HEK293 (cell line): ENCODE data around the gene CCM2.

Experiments used
- CTCF ChIA-PET: fragments of 350-600 bp; formaldehyde crosslinking; extraction: SDS; loops from one replicate; lab custom pipeline; 2021; ENCODE audit warnings: antibody characterized with exemption; lab: Yijun Ruan, JAX
- POLR2A ChIA-PET: fragments of 300-600 bp; formaldehyde crosslinking; extraction: SDS; loops from one replicate; lab custom pipeline; 2020; ENCODE audit warnings: antibody characterized with exemption, inconsistent platforms; lab: Yijun Ruan, JAX
- H3K27ac ChIP-seq: fragments of 200-500 bp; sonication (Bioruptor generic); 2 replicates; pipeline ENCODE4 v1.5.1; 2014; ENCODE audit warnings: low read depth, low read length, control low read depth, inconsistent platforms; ENCODE audit errors: extremely low read depth
- H3K36me3 ChIP-seq, 2 experiments: fragments of 200-500 bp in 1 of 2; sonication (Bioruptor generic) in 1 of 2; 1 replicate in 1 of 2; 2 replicates in 1 of 2; pipeline ENCODE4 v1.5.1; 2014 to 2017; ENCODE audit warnings: inconsistent platforms in 2 of 2, low read length in 2 of 2; ENCODE audit not compliant: control insufficient read depth in 2 of 2, insufficient read depth in 1 of 2
- H3K4me1 ChIP-seq: fragments of 200-500 bp; sonication (Bioruptor generic); 2 replicates; pipeline ENCODE4 v1.5.1; 2014; ENCODE audit warnings: mild to moderate bottlenecking, low read length, inconsistent platforms; ENCODE audit not compliant: control insufficient read depth, insufficient read depth
- H3K4me3 ChIP-seq: 2 replicates; pipeline ENCODE4 v1.5.1; 2011; ENCODE audit warnings: low read depth, mild to moderate bottlenecking, control low read depth, low read length, moderate library complexity
- H3K9me3 ChIP-seq: fragments of 200-500 bp; sonication (Bioruptor generic); 2 replicates; pipeline ENCODE4 v1.5.1; 2014; ENCODE audit warnings: low read depth, low read length, inconsistent platforms; ENCODE audit not compliant: control insufficient read depth, insufficient read depth
- ATF2 ChIP-seq: fragments of 450-650 bp; formaldehyde crosslinking; IDR thresholded peaks from 2 replicates; pipeline ENCODE4 v1.5.1; 2016; ENCODE audit warnings: missing biosample characterization, missing genetic modification characterization, low read depth
- HOXC10 ChIP-seq: sonication (generic); formaldehyde crosslinking; IDR thresholded peaks from 2 replicates; pipeline ENCODE4 v1.8.1; 2023; ENCODE audit warnings: mild to moderate bottlenecking, missing genetic modification reagents
- KLF1 ChIP-seq: fragments of 450-650 bp; formaldehyde crosslinking; IDR thresholded peaks from 2 replicates; pipeline ENCODE4 v1.5.1; 2016; ENCODE audit warnings: missing biosample characterization, missing genetic modification characterization
- KLF10 ChIP-seq: fragments of 450-650 bp; IDR thresholded peaks from 2 replicates; pipeline ENCODE4 v1.5.1; 2018; ENCODE audit warnings: missing biosample characterization, mild to moderate bottlenecking, missing genetic modification characterization
- PRDM4 ChIP-seq: fragments of 450-650 bp; formaldehyde crosslinking; IDR thresholded peaks from 2 replicates; pipeline ENCODE4 v1.5.1; 2017; ENCODE audit warnings: missing biosample characterization, missing genetic modification characterization
- TRIM28 ChIP-seq: IDR thresholded peaks from 2 replicates; pipeline ENCODE4 v1.6.1; 2011; ENCODE audit warnings: low read length, control low read depth, borderline replicate concordance
- WT1 ChIP-seq: fragments of 450-650 bp; formaldehyde crosslinking; IDR thresholded peaks from 2 replicates; pipeline ENCODE4 v1.5.1; 2016; ENCODE audit warnings: missing biosample characterization, missing genetic modification characterization
- ZBTB17 ChIP-seq: fragments of 450-650 bp; formaldehyde crosslinking; IDR thresholded peaks from 2 replicates; pipeline ENCODE4 v1.5.1; 2016; ENCODE audit warnings: missing biosample characterization, missing genetic modification characterization
- ZBTB21 ChIP-seq: fragments of 450-650 bp; formaldehyde crosslinking; IDR thresholded peaks from 2 replicates; pipeline ENCODE4 v1.5.1; 2017; ENCODE audit warnings: missing biosample characterization, missing genetic modification characterization
- ZFP3 ChIP-seq: fragments of 450-650 bp; formaldehyde crosslinking; IDR thresholded peaks from 2 replicates; pipeline ENCODE4 v1.5.1; 2016; ENCODE audit warnings: low read depth, missing biosample characterization, missing genetic modification characterization
- ZNF114 ChIP-seq: fragments of 450-650 bp; formaldehyde crosslinking; IDR thresholded peaks from 2 replicates; pipeline ENCODE4 v1.5.0; 2017; ENCODE audit warnings: missing biosample characterization, missing genetic modification characterization
- ZNF140 ChIP-seq: fragments of 450-650 bp; formaldehyde crosslinking; IDR thresholded peaks from 2 replicates; pipeline ENCODE4 v1.5.1; 2016; ENCODE audit warnings: missing biosample characterization, missing genetic modification characterization
- ZNF324 ChIP-seq: fragments of 450-650 bp; formaldehyde crosslinking; IDR thresholded peaks from 2 replicates; pipeline ENCODE4 v1.5.1; 2016; ENCODE audit warnings: missing biosample characterization, missing genetic modification characterization
- ZNF404 ChIP-seq: fragments of 450-650 bp; formaldehyde crosslinking; IDR thresholded peaks from 2 replicates; pipeline ENCODE4 v1.5.1; 2017; ENCODE audit warnings: missing biosample characterization, missing genetic modification characterization
- ZNF768 ChIP-seq: fragments of 450-650 bp; formaldehyde crosslinking; IDR thresholded peaks from 2 replicates; pipeline ENCODE4 v1.5.1; 2018; ENCODE audit warnings: missing biosample characterization, mild to moderate bottlenecking, missing genetic modification characterization
- ZNF843 ChIP-seq: fragments of 450-650 bp; formaldehyde crosslinking; IDR thresholded peaks from 2 replicates; pipeline ENCODE4 v1.5.1; 2016; ENCODE audit warnings: missing biosample characterization, missing genetic modification characterization
- ZSCAN16 ChIP-seq: fragments of 450-650 bp; formaldehyde crosslinking; IDR thresholded peaks from 2 replicates; pipeline ENCODE4 v1.5.1; 2016; ENCODE audit warnings: missing biosample characterization, missing genetic modification characterization
- ZSCAN23 ChIP-seq: fragments of 450-650 bp; formaldehyde crosslinking; IDR thresholded peaks from 2 replicates; pipeline ENCODE4 v1.5.1; 2016; ENCODE audit warnings: missing biosample characterization, missing genetic modification characterization
- TF ChIP-seq, protein P1 (sequence below): fragments of 450-650 bp; formaldehyde crosslinking; IDR thresholded peaks from 2 replicates; pipeline ENCODE4 v1.5.1; 2017; ENCODE audit warnings: missing biosample characterization, missing genetic modification characterization
- TF ChIP-seq, protein P2 (sequence below): fragments of 450-650 bp; formaldehyde crosslinking; IDR thresholded peaks from 2 replicates; pipeline ENCODE4 v1.5.1; 2016; ENCODE audit warnings: missing biosample characterization, missing genetic modification characterization, borderline replicate concordance
- TF ChIP-seq, protein P3 (sequence below): fragments of 450-650 bp; formaldehyde crosslinking; IDR thresholded peaks from 2 replicates; pipeline ENCODE4 v1.5.1; 2016; ENCODE audit warnings: missing biosample characterization, missing genetic modification characterization

CCM2 gene

GRCh38 chr7:44987457-44987856 lies 12.5 kb upstream of the CCM2 start (continued):
- TF ChIP-seq ZNF768 (tag by site-specific recombination): no peak
- no peak for TF ChIP-seq ZNF843
- TF ChIP-seq ZNF140 (tag by site-specific recombination): no peak
- no peak for TF ChIP-seq KLF10
- no peak for TF ChIP-seq PRDM4
- TF ChIP-seq ZFP3 (tag by site-specific recombination): no peak
- no peak for TF ChIP-seq ZBTB17

- Histone ChIP-seq H3K4me3 (no peak overlapping the region), H3K36me3 (peaks cover 8 to 32% of the 10 kb centered on the region in 2 experiments; a peak in 1 of 3 replicates), H3K27ac (no peak overlapping the region), H3K4me1 (peaks cover 5% of the 10 kb centered on the region), H3K9me3 (no peaks in the 10 kb centered on the region)
- CTCF ChIA-PET: no interaction called here
- peak; percentile 93 for TF ChIP-seq KLF1 (tag by site-specific recombination)
- no peak for TF ChIP-seq ZBTB17
- POLR2A ChIA-PET: no interaction called here
Measured at GRCh38 chr7:44987996-44988395, 12.0 kb upstream of the CCM2 start.

- H3K4me3 ChIP-seq: no peak overlapping the region
- H3K27ac ChIP-seq: no peak overlapping the region
- no peaks in the 10 kb centered on the region for H3K9me3 ChIP-seq
- TF ChIP-seq WT1 (tag by site-specific recombination): no peak
- TF ChIP-seq, all 188 proteins: peak for 0
- CTCF ChIA-PET: interaction anchor here (0.7 to 1.8 kb wide), 3 partner anchors 8 to 15 kb away, joined by 3 to 4 read pairs (median 3); no protein-coding TSS in a partner anchor
- POLR2A ChIA-PET: interaction anchor here (0.9 to 1.5 kb wide), 2 partner anchors 11 to 12 kb away, joined by 3 to 6 read pairs; no protein-coding TSS in a partner anchor
- peaks cover 4 to 25% of the 10 kb centered on the region in 2 experiments; a peak in 1 of 3 replicates for H3K36me3 ChIP-seq
- H3K4me1 ChIP-seq: peaks cover 5% of the 10 kb centered on the region
Measured at GRCh38 chr7:44988701-44989100, 11.3 kb upstream of the CCM2 start.

DNA sequence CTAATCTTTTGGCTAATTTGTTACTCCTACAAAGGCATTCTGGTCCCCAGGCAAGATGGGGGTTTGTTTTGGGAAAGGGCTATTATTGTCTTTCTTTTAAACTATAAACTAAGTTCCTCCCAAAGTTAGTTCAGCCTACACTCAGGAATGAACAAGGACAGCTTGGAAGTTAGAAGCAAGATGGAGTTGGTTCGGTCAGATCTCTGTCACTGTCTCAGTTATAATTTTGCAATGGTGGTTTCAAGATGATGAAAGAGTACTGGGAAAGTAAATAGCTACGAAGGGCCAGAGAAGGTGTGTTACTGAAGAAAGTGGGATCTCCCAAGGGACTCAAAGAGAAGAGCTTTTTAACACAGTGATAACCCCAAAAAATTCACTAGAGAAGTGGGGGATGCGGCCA lies 10.9 kb upstream of the CCM2 start:
- TF ChIP-seq ZSCAN16 (tag by site-specific recombination) (no peak), ZBTB21 (tag by site-specific recombination) (no peak), ZNF324 (tag by site-specific recombination) (no peak), HOXC10 (CRISPR knock-in tag) (no peak), ZSCAN23 (no peak), ZNF404 (tag by site-specific recombination) (no peak), ZNF140 (tag by site-specific recombination) (no peak), ZNF114 (no peak), ATF2 (no peak), TRIM28 (no peak)
- TF ChIP-seq, protein P1, sequence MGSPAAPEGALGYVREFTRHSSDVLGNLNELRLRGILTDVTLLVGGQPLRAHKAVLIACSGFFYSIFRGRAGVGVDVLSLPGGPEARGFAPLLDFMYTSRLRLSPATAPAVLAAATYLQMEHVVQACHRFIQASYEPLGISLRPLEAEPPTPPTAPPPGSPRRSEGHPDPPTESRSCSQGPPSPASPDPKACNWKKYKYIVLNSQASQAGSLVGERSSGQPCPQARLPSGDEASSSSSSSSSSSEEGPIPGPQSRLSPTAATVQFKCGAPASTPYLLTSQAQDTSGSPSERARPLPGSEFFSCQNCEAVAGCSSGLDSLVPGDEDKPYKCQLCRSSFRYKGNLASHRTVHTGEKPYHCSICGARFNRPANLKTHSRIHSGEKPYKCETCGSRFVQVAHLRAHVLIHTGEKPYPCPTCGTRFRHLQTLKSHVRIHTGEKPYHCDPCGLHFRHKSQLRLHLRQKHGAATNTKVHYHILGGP (tag by site-specific recombination): no peak
- TF ChIP-seq, protein P2, sequence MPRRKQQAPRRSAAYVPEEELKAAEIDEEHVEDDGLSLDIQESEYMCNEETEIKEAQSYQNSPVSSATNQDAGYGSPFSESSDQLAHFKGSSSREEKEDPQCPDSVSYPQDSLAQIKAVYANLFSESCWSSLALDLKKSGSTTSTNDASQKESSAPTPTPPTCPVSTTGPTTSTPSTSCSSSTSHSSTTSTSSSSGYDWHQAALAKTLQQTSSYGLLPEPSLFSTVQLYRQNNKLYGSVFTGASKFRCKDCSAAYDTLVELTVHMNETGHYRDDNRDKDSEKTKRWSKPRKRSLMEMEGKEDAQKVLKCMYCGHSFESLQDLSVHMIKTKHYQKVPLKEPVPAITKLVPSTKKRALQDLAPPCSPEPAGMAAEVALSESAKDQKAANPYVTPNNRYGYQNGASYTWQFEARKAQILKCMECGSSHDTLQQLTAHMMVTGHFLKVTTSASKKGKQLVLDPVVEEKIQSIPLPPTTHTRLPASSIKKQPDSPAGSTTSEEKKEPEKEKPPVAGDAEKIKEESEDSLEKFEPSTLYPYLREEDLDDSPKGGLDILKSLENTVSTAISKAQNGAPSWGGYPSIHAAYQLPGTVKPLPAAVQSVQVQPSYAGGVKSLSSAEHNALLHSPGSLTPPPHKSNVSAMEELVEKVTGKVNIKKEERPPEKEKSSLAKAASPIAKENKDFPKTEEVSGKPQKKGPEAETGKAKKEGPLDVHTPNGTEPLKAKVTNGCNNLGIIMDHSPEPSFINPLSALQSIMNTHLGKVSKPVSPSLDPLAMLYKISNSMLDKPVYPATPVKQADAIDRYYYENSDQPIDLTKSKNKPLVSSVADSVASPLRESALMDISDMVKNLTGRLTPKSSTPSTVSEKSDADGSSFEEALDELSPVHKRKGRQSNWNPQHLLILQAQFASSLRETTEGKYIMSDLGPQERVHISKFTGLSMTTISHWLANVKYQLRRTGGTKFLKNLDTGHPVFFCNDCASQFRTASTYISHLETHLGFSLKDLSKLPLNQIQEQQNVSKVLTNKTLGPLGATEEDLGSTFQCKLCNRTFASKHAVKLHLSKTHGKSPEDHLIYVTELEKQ (tag by site-specific recombination): no peak
- TF ChIP-seq, protein P3, sequence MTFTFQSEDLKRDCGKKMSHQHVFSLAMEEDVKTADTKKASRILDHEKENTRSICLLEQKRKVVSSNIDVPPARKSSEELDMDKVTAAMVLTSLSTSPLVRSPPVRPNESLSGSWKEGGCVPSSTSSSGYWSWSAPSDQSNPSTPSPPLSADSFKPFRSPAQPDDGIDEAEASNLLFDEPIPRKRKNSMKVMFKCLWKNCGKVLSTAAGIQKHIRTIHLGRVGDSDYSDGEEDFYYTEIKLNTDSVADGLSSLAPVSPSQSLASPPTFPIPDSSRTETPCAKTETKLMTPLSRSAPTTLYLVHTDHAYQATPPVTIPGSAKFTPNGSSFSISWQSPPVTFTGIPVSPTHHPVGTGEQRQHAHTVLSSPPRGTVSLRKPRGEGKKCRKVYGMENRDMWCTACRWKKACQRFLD (tag by site-specific recombination): no peak
- ChIA-PET CTCF (interaction anchor here (0.7 to 1.8 kb wide), 3 partner anchors 7 to 15 kb away, joined by 3 to 4 read pairs (median 3); no protein-coding TSS in a partner anchor), POLR2A (interaction anchor here (0.9 to 1.5 kb wide), 2 partner anchors 10 to 12 kb away, joined by 3 to 6 read pairs; no protein-coding TSS in a partner anchor)
- no peak overlapping the region for H3K4me3 ChIP-seq
- H3K36me3 ChIP-seq: peaks cover 4 to 20% of the 10 kb centered on the region in 2 experiments; a peak in 1 of 3 replicates
- no peaks in the 10 kb centered on the region for H3K9me3 ChIP-seq
- no peak overlapping the region for H3K27ac ChIP-seq
- H3K4me1 ChIP-seq: peaks cover 5% of the 10 kb centered on the region
